T-helper 2 cell treated with Interferon-gamma antibody and Interleukin-4, amounts not matched to agents 5 μg/mL and 100 μg/mL, for 36 hours (primary cell): ENCODE measurements around the gene P2RX7.

Experiments
- DNase-seq: peaks from one replicate; pipeline ENCODE4 v3.0.0; 2021; ENCODE audit warnings: low spot score
- H3K27ac Mint-ChIP-seq: one replicate; pipeline ENCODE4 v1.8.0; 2021; ENCODE audit warnings: mild to moderate bottlenecking, mixed read lengths
- H3K27me3 Mint-ChIP-seq: one replicate; pipeline ENCODE4 v1.8.0; 2021; ENCODE audit warnings: low read depth, mixed read lengths
- H3K36me3 Mint-ChIP-seq: one replicate; pipeline ENCODE4 v1.8.0; 2021; ENCODE audit warnings: low read depth, mixed read lengths
- H3K4me1 Mint-ChIP-seq: one replicate; pipeline ENCODE4 v1.8.0; 2021; ENCODE audit warnings: low read depth, mixed read lengths
- H3K4me3 Mint-ChIP-seq: one replicate; pipeline ENCODE4 v1.8.0; 2022; ENCODE audit warnings: mild to moderate bottlenecking, moderate library complexity, mixed read lengths
- H3K9me3 Mint-ChIP-seq: one replicate; pipeline ENCODE4 v1.8.0; 2021; ENCODE audit warnings: mixed read lengths

P2RX7 gene

DNA sequence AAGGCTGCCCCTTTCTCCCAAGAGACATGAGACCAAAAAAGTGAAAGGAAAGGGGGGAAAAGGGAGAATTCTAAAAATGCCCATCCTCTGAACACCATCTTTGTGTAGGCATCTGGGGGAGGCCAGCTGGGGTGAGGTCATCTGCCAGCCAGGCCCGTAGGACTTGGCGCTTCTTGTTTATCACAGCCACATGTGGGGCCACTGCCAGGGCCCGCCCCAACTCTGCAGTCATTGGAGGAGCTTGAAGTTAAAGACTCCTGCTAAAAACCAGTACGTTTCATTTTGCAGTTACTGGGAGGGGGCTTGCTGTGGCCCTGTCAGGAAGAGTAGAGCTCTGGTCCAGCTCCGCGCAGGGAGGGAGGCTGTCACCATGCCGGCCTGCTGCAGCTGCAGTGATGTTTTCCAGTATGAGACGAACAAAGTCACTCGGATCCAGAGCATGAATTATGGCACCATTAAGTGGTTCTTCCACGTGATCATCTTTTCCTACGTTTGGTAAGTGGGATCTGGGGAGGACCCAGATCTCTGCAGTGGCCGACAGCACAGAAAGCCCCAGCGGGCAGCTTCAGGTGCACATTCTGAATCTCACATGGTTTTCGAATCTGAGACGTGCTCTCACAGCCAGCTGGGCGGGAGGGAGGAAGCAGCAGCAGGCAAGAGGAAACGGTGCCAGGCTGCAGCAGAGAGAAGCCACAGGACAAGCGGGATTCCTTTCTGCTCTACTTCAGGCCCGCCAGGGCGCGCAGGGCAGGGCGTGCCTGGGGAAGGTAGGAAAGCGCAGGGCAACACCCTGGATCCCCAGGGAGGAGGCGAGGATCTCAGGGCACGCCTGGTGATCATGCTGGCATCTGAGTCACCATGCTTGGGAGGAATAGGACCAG lies at the start of gene P2RX7:
Gene P2RX7 (plus strand): TSS at position 276 of the 881 bp plus-strand sequence. CDS start 95 bp downstream, at position 371.
- peaks cover 15% of the 10 kb centered on the region for H3K36me3 Mint-ChIP-seq
- H3K27me3 Mint-ChIP-seq, result no peaks in the 10 kb centered on the region
- H3K4me3 Mint-ChIP-seq, result peak within 1 kb of the TSS; percentile 89
- peaks cover 62% of the 10 kb centered on the region for H3K4me1 Mint-ChIP-seq
- peak within 1 kb of the TSS; percentile 82 for H3K27ac Mint-ChIP-seq
- peaks cover 3% of the 10 kb centered on the region for H3K9me3 Mint-ChIP-seq
- DNase-seq, result peak; percentile 53

- Mint-ChIP-seq H3K4me1 (peaks cover 16% of the 10 kb centered on the region), H3K9me3 (no peaks in the 10 kb centered on the region), H3K36me3 (no peaks in the 10 kb centered on the region), H3K27ac (no peak overlapping the region), H3K27me3 (peaks cover 16% of the 10 kb centered on the region), H3K4me3 (no peak overlapping the region)
- DNase-seq, result no peak
Observed at GRCh38 chr12:121084229-121084628, 48.4 kb upstream of the P2RX7 start.

GRCh38 chr12:121085069-121085468 lies 47.6 kb upstream of the P2RX7 start:
- no peak for DNase-seq
- H3K36me3 Mint-ChIP-seq, result no peaks in the 10 kb centered on the region
- H3K4me3 Mint-ChIP-seq, result no peak overlapping the region
- H3K27me3 Mint-ChIP-seq, result peaks cover 16% of the 10 kb centered on the region
- no peak overlapping the region for H3K27ac Mint-ChIP-seq
- no peaks in the 10 kb centered on the region for H3K9me3 Mint-ChIP-seq
- H3K4me1 Mint-ChIP-seq, result peaks cover 18% of the 10 kb centered on the region

DNA sequence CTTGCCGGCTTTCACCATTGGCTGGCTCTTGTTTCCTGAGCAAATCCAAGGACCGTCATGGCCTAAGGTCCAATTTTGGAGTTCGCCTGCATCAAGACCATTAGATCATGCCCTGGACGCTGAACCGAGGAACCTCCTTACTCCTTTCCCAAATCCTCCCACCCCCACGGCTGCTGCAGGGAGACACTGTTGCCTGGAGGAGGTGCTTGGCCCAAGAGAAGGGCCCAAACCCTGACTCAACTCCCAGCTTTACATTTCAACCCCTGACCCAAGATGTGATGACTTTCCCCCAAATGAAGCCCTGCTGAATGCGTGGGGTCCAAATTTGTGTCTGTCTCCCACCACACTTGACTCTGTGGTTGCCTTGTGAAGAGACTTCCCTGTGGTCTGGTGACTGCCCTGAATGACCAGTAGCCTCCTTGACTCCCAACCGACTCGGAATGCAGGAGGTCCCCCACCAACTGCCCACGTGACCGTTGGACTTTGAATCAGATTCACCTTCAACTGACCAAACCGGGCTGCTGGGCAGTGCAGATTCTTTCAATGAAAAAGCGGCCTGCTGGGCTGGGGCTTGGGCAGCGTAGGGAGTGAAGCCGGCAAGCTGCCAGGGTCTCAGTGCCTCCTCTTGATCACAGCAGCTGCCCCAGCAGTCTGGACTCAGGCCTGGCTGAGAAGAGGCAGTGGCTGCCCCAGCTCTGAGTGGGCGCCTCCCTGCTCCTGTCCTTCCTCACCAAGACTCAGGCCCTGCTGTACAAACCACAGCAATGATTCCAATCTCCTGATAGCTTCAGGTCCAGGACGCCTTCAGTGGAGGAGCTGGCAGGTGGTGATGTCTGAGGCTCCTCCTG lies 46.9 kb upstream of the P2RX7 start:
- Mint-ChIP-seq H3K27me3 (peaks cover 11% of the 10 kb centered on the region), H3K27ac (no peak overlapping the region), H3K4me3 (no peak overlapping the region), H3K9me3 (no peaks in the 10 kb centered on the region), H3K4me1 (peaks cover 18% of the 10 kb centered on the region), H3K36me3 (no peaks in the 10 kb centered on the region)
- no peak for DNase-seq

- H3K27ac Mint-ChIP-seq, result no peak overlapping the region
- no peak overlapping the region for H3K4me3 Mint-ChIP-seq
- H3K4me1 Mint-ChIP-seq, result peaks cover 19% of the 10 kb centered on the region
- H3K9me3 Mint-ChIP-seq, result no peaks in the 10 kb centered on the region
- no peak for DNase-seq
- peaks cover 7% of the 10 kb centered on the region for H3K27me3 Mint-ChIP-seq
- no peaks in the 10 kb centered on the region for H3K36me3 Mint-ChIP-seq
Observed at GRCh38 chr12:121086781-121087295, 45.8 kb upstream of the P2RX7 start.

GRCh38 chr12:121087467-121088194 lies 45.0 kb upstream of the P2RX7 start:
- DNase-seq, result no peak
- Mint-ChIP-seq H3K4me1 (peaks cover 27% of the 10 kb centered on the region), H3K27ac (peak overlapping the region; percentile 23)

GRCh38 chr12:121088195-121088585 lies 44.5 kb upstream of the P2RX7 start:
- no peaks in the 10 kb centered on the region for H3K27me3 Mint-ChIP-seq
- peaks cover 31% of the 10 kb centered on the region for H3K4me1 Mint-ChIP-seq
- no peak for DNase-seq
- no peak overlapping the region for H3K4me3 Mint-ChIP-seq
- H3K27ac Mint-ChIP-seq, result peak overlapping the region; percentile 57
- no peaks in the 10 kb centered on the region for H3K9me3 Mint-ChIP-seq
- peaks cover 2% of the 10 kb centered on the region for H3K36me3 Mint-ChIP-seq

More at GRCh38 chr12:121087467-121088194, 45.0 kb upstream of the P2RX7 start:
- H3K4me3 Mint-ChIP-seq, result peak overlapping the region; percentile 9
- peaks cover 2% of the 10 kb centered on the region for H3K27me3 Mint-ChIP-seq
- peaks cover 2% of the 10 kb centered on the region for H3K36me3 Mint-ChIP-seq
- H3K9me3 Mint-ChIP-seq, result no peaks in the 10 kb centered on the region

DNA sequence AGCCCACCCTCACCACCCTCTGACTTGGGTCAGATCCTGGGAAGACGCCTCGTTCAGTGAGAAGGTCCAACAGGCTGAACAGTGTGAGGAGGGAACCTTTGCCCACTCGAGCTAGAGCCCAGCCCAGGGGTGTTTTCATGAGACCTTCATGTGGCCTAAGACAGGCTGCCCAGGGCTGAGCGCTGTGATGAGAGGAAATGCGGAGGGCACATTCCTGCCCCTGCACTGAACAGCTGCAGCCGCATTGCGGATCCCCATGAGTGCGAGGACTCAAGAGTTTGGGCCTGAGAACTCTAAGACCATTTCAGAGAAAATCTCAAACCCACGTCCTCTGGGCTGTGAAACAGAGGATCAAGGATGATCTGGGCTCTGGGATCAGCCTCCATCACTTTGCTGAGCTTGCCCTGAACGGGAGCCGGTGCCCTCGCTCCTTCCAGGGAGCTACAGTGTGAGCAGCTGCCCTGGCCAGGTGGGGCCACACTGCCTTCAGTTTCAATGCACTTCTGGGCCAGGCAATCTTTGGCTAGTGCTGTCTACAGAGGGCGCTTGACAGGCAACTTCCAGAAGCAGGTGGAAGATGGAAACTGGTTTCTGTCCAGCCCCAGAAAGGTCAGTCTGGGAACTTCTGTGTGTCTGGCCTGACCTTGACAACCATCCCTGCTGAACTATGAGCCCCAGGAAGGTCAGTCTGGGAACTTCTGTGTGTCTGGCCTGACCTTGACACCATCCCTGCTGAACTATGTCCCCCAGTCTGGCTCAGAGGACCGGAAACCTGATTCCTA lies 43.5 kb upstream of the P2RX7 start:
- peaks cover 2% of the 10 kb centered on the region for H3K36me3 Mint-ChIP-seq
- DNase-seq, result no peak
- H3K4me3 Mint-ChIP-seq, result no peak overlapping the region
- H3K27ac Mint-ChIP-seq, result no peak overlapping the region
- no peaks in the 10 kb centered on the region for H3K9me3 Mint-ChIP-seq
- no peaks in the 10 kb centered on the region for H3K27me3 Mint-ChIP-seq
- H3K4me1 Mint-ChIP-seq, result peaks cover 31% of the 10 kb centered on the region

- Mint-ChIP-seq H3K27me3 (no peaks in the 10 kb centered on the region), H3K36me3 (peaks cover 2% of the 10 kb centered on the region), H3K9me3 (no peaks in the 10 kb centered on the region), H3K4me3 (no peak overlapping the region), H3K27ac (no peak overlapping the region), H3K4me1 (peaks cover 31% of the 10 kb centered on the region)
- DNase-seq, result no peak
Observed at GRCh38 chr12:121089813-121090430, 42.8 kb upstream of the P2RX7 start.

GRCh38 chr12:121090586-121091514 lies 41.8 kb upstream of the P2RX7 start:
- Mint-ChIP-seq H3K9me3 (no peaks in the 10 kb centered on the region), H3K27ac (no peak overlapping the region), H3K4me3 (no peak overlapping the region), H3K36me3 (peaks cover 2% of the 10 kb centered on the region), H3K27me3 (peaks cover 2% of the 10 kb centered on the region), H3K4me1 (peaks cover 41% of the 10 kb centered on the region)
- no peak for DNase-seq

DNA sequence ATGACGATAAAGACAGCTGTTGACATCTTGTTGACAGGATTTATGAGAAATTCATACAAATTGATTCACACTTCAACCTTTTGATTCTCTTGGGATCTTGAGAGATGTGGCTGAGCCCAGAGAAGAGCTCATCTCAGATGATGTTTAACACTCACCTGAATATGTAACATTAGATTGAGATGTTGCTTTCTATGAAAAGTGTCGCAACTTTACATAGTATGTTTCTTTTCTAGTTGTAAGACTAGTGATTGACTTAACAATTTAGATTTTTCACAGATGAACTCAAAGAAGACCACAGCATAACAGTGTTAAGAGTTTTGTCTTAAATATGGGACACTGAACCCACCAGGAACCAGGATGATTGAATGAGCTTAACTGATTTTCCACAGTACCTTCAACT lies 40.6 kb upstream of the P2RX7 start:
- no peak for DNase-seq
- no peaks in the 10 kb centered on the region for H3K9me3 Mint-ChIP-seq
- peak overlapping the region; percentile 83 for H3K4me3 Mint-ChIP-seq
- peaks cover 2% of the 10 kb centered on the region for H3K36me3 Mint-ChIP-seq
- peaks cover 41% of the 10 kb centered on the region for H3K4me1 Mint-ChIP-seq
- H3K27ac Mint-ChIP-seq, result peak overlapping the region; percentile 87
- H3K27me3 Mint-ChIP-seq, result peaks cover 4% of the 10 kb centered on the region

DNA sequence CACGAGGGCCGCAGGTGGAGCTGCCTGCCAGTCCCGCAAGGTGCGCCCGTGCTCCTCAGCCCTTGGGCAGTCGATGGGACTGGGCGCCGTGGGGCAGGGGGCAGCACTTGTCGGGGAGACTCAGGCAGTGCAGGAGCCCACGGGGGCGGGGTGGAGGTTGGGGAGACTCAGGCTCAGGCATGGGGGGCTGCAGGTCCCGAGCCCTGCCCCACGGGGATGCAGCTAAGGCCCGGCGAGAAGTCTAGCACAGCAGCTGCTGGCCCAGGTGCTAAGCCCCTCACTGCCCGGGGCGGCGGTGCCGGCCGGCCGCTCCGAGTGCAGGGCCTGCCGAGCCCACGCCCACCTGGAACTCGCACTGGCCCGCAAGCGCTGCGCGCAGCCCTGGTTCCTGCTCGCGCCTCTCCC lies 39.2 kb upstream of the P2RX7 start:
- Mint-ChIP-seq H3K27ac (no peak overlapping the region), H3K36me3 (peaks cover 2% of the 10 kb centered on the region), H3K27me3 (peaks cover 4% of the 10 kb centered on the region), H3K4me1 (peaks cover 29% of the 10 kb centered on the region), H3K9me3 (no peaks in the 10 kb centered on the region), H3K4me3 (no peak overlapping the region)
- no peak for DNase-seq
